Naive thymus-derived CD4-positive, alpha-beta T cell (primary cell): ENCODE data around the gene FAM120B. TPM values are rescaled to one million over a fixed set of nuclear protein-coding genes. Genes with fewer than 3 reads are reported as not detected.
A peak's percentile ranks its signal among the peaks of the same experiment; 100 is the strongest.

ENCODE experiments used
- ATAC-seq: fragments of 150-1000 bp; cut with Tn5 transposase; 2 replicates; pipeline ENCODE4 v1.10.0; 2021; ENCODE audit warnings: mild to moderate bottlenecking, moderate library complexity
- CTCF ChIA-PET: fragments of 350-600 bp; sonication (Branson Sonifier 250); formaldehyde crosslinking; loops from one replicate; lab custom pipeline; 2021; ENCODE audit warnings: antibody characterized with exemption; lab: Charles Lee
- POLR2A ChIA-PET: fragments of 350-600 bp; sonication (Branson Sonifier 250); formaldehyde crosslinking; loops from one replicate; lab custom pipeline; 2021; ENCODE audit warnings: antibody characterized with exemption, inconsistent platforms; lab: Charles Lee
- DNase-seq, 9 donors: peaks; one replicate each; pipeline versions ENCODE4 v3.0.0 to v3.0.0-alpha.2; 2020 to 2022; ENCODE audit warnings: mixed read lengths in 1 of 9
- H3K27ac ChIP-seq: one replicate; pipeline ENCODE4 v1.7.0; 2013; ENCODE audit warnings: mild to moderate bottlenecking, low read depth, low read length, moderate library complexity
- H3K27me3 ChIP-seq, 2 donors: one replicate each; pipeline ENCODE4 v1.7.0; 2013; ENCODE audit warnings: low read length in 2 of 2, mild to moderate bottlenecking in 2 of 2, moderate library complexity in 2 of 2; ENCODE audit not compliant: control insufficient read depth in 2 of 2, insufficient read depth in 2 of 2
- H3K36me3 ChIP-seq, 3 experiments: 1 replicate in 2 of 3; 2 replicates in 1 of 3; pipeline ENCODE4 v1.7.0; 2013; ENCODE audit warnings: low read length in 3 of 3, mild to moderate bottlenecking in 3 of 3, moderate library complexity in 1 of 3; ENCODE audit not compliant: insufficient read depth in 3 of 3, control insufficient read depth in 2 of 3
- H3K4me1 ChIP-seq, 2 donors: one replicate each; pipeline ENCODE4 v1.7.0; 2013; ENCODE audit warnings: low read length in 2 of 2, mild to moderate bottlenecking in 2 of 2, moderate library complexity in 1 of 2; ENCODE audit not compliant: control insufficient read depth in 2 of 2, insufficient read depth in 2 of 2
- H3K4me3 ChIP-seq: 2 replicates; pipeline ENCODE4 v1.7.0; 2013; ENCODE audit warnings: mild to moderate bottlenecking, low read length
- H3K9me3 ChIP-seq, 3 experiments: 1 replicate in 2 of 3; 2 replicates in 1 of 3; pipeline ENCODE4 v1.7.0; 2013; ENCODE audit warnings: low read length in 3 of 3; ENCODE audit not compliant: control insufficient read depth in 2 of 3
- H3K27ac Mint-ChIP-seq, 9 donors: one replicate each; pipeline ENCODE4 v1.8.0; 2020 to 2022; ENCODE audit warnings: mixed read lengths in 9 of 9, mild to moderate bottlenecking in 8 of 9, moderate library complexity in 5 of 9, inconsistent platforms in 2 of 9
- H3K27me3 Mint-ChIP-seq, 5 donors: one replicate each; pipeline ENCODE4 v1.8.0; 2021 to 2022; ENCODE audit warnings: mixed read lengths in 5 of 5, mild to moderate bottlenecking in 1 of 5
- H3K36me3 Mint-ChIP-seq, 5 donors: one replicate each; pipeline ENCODE4 v1.8.0; 2020 to 2022; ENCODE audit warnings: mixed read lengths in 5 of 5, mild to moderate bottlenecking in 3 of 5, inconsistent platforms in 1 of 5
- H3K4me1 Mint-ChIP-seq, 7 donors: one replicate each; pipeline ENCODE4 v1.8.0; 2020 to 2022; ENCODE audit warnings: mixed read lengths in 7 of 7, mild to moderate bottlenecking in 3 of 7, inconsistent platforms in 1 of 7
- H3K4me3 Mint-ChIP-seq, 10 donors: one replicate each; pipeline ENCODE4 v1.8.0; 2020 to 2022; ENCODE audit warnings: mild to moderate bottlenecking in 10 of 10, mixed read lengths in 10 of 10, moderate library complexity in 6 of 10, inconsistent platforms in 2 of 10
- H3K9me3 Mint-ChIP-seq, 11 donors: one replicate each; pipeline ENCODE4 v1.8.0; 2020 to 2022; ENCODE audit warnings: mixed read lengths in 11 of 11, mild to moderate bottlenecking in 4 of 11, inconsistent platforms in 1 of 11, moderate library complexity in 1 of 11
- intact Hi-C, 2 donors: fragments of 100-400 bp; cut with micrococcal nuclease; formaldehyde crosslinking; loops; one replicate each; pipeline ENCODE4 v1.15.1; 2023
- polyA plus RNA-seq, 2 donors: library from polyadenylated mRNA; unstranded; fragments of 300-500 nt; fragmentation: Illumina TruSeq; gene quantifications; one replicate each; pipeline ENCODE4 v1.2.3, GENCODE V29; 2021
- total RNA-seq, 6 experiments: library from RNA in 5 of 6; stranded (reverse) in 5 of 6; gene quantifications; 1 replicate in 5 of 6; 2 replicates in 1 of 6; pipeline ENCODE4 v1.2.3 and lab custom pipeline; 2021 to 2026

The FAM120B gene
- total and polyA plus RNA-seq, 7 experiments from 2014 or later, result 27.2 to 53.4 (median 35.5) TPM

DNA sequence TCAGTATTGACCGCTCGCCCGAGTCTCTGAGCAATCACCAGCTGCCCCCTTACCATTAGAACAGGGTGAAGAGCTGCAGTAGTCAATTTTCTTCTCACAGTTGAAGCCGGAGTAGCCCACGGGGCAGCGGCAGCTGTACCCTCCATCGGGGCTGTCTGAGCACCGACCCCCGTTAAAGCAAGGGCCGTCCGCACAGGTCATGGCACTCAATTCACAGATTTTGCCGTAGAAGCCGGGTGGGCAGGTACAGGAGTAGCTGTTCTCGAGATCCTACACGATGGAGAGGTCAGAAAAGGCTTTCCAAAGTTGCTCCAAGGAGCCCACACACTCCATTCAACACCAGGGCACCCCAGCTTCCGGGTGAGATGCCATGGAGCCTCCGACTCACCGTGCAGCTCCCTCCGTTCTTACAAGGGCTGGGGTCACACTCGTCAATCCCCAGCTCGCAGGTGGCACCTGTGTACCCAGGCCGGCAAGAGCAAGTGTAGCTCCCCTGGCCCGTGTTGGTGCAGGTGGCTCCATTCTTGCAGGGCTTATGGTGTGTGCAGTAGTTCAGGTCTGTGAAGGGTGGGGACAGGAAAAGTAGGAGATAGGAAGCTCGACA is 21.6 kb upstream of the FAM120B start:
- peaks cover 0 to 2% (median 0%) of the 10 kb centered on the region in 11 donors for H3K9me3 Mint-ChIP-seq
- H3K4me3 Mint-ChIP-seq, result no peak overlapping the region
- no peaks in the 10 kb centered on the region for H3K9me3 ChIP-seq
- ChIA-PET CTCF (no interaction called here), POLR2A (no interaction called here)
- intact Hi-C loops, result no loop called here
- H3K4me1 ChIP-seq, result peaks cover 10 to 13% of the 10 kb centered on the region in 2 donors
- H3K27ac ChIP-seq, result no peak overlapping the region
- DNase-seq (no peak), ATAC-seq (no peak)
- peaks cover 9 to 30% (median 13%) of the 10 kb centered on the region in 7 donors for H3K4me1 Mint-ChIP-seq
- H3K27me3 Mint-ChIP-seq, result peaks cover 0 to 52% (median 8%) of the 10 kb centered on the region in 5 donors
- H3K4me3 ChIP-seq, result no peak overlapping the region
- H3K36me3 Mint-ChIP-seq, result peaks cover 0 to 8% (median 2%) of the 10 kb centered on the region in 5 donors
- H3K27ac Mint-ChIP-seq, result no peak overlapping the region
- peaks cover 0 to 6% of the 10 kb centered on the region in 2 donors for H3K27me3 ChIP-seq
- H3K36me3 ChIP-seq, result peaks cover 0 to 8% (median 0%) of the 10 kb centered on the region in 3 experiments

DNA sequence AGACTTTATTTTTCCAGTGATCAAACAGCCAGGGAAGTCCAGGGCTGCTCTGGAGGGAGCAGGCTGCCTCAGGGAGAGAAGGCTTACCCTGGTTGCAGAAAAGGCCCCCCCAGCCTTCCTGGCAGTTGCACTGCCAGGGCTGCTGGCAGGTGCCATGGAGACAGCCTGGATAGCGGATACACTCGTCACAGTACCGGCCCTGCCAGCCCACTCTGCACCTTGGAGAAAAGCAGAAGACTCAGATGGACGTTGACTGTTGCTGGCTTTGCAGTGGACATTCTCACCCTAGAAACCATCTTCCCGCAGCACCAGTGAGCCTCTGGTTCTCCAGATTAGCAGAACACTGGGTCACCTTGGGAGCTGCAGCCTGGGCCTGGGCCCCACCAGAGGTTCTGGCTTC is 21.1 kb upstream of the FAM120B start:
- Histone ChIP-seq H3K27me3 (peaks cover 0 to 6% of the 10 kb centered on the region in 2 donors), H3K27ac (no peak overlapping the region), H3K36me3 (peaks cover 0 to 11% (median 0%) of the 10 kb centered on the region in 3 experiments), H3K4me3 (no peak overlapping the region), H3K4me1 (peaks cover 7 to 13% of the 10 kb centered on the region in 2 donors), H3K9me3 (no peaks in the 10 kb centered on the region)
- Mint-ChIP-seq H3K27me3 (peaks cover 0 to 56% (median 6%) of the 10 kb centered on the region in 5 donors), H3K36me3 (peaks cover 0 to 8% (median 2%) of the 10 kb centered on the region in 5 donors), H3K27ac (no peak overlapping the region), H3K9me3 (peaks cover 0 to 2% (median 0%) of the 10 kb centered on the region in 11 donors), H3K4me3 (no peak overlapping the region), H3K4me1 (peaks cover 9 to 25% (median 16%) of the 10 kb centered on the region in 7 donors)
- POLR2A ChIA-PET, result no interaction called here
- DNase-seq (no peak), ATAC-seq (no peak)
- CTCF ChIA-PET, result no interaction called here
- intact Hi-C loops, result no loop called here

DNA sequence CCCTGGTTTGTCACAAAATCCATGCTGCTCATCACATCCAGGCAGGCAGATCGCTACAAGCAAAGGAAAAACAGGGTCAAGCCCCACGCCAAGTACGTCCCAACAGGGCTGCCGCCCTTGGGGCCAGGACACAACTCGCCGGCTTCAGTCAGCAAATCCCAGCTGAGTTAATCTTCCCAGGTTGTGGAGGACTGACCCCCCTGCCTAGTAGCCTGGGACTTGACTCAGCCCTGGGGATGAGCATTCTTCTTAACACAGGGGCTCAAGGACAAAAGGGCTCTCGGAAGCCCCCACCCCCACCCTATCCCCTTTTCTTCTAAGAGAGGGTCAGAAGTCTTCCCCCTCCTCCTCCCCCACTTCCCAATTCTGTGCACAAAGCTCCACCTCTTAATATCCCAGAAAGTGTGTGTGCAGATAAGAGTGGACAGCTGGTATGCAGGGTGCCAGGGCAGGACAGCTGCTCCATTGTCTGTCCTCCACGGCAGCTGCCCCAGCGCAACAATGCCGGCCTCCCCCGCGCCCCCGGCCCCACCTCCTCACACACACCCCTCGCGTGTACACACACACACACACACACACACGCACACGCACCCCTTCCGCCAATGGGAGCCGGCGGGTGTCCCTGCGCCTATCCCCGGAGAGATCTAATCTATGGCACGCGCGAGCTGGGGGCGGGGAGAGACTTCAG is 20.2 kb upstream of the FAM120B start:
- H3K4me3 ChIP-seq, result no peak overlapping the region
- peaks cover 0 to 11% (median 0%) of the 10 kb centered on the region in 3 experiments for H3K36me3 ChIP-seq
- ChIA-PET POLR2A (interaction anchor here (0.8 to 1.4 kb wide), 3 partner anchors 8 to 535 kb away, joined by 3 to 7 read pairs (median 4); no protein-coding TSS in a partner anchor), CTCF (no interaction called here)
- DNase-seq (no peak), ATAC-seq (no peak)
- Mint-ChIP-seq H3K4me1 (peaks cover 9 to 17% (median 16%) of the 10 kb centered on the region in 7 donors), H3K36me3 (peaks cover 0 to 8% (median 2%) of the 10 kb centered on the region in 5 donors), H3K9me3 (peaks cover 0 to 2% (median 0%) of the 10 kb centered on the region in 11 donors), H3K27me3 (peaks cover 0 to 59% (median 6%) of the 10 kb centered on the region in 5 donors), H3K27ac (peak overlapping the region in 2 of 9 donors; percentile 30 to 62), H3K4me3 (peak overlapping the region in 3 of 10 donors; percentile 23 to 59 (median 32))
- H3K27ac ChIP-seq, result no peak overlapping the region
- H3K4me1 ChIP-seq, result peaks cover 7 to 13% of the 10 kb centered on the region in 2 donors
- intact Hi-C loops, result no loop called here
- peaks cover 0 to 6% of the 10 kb centered on the region in 2 donors for H3K27me3 ChIP-seq
- no peaks in the 10 kb centered on the region for H3K9me3 ChIP-seq

DNA sequence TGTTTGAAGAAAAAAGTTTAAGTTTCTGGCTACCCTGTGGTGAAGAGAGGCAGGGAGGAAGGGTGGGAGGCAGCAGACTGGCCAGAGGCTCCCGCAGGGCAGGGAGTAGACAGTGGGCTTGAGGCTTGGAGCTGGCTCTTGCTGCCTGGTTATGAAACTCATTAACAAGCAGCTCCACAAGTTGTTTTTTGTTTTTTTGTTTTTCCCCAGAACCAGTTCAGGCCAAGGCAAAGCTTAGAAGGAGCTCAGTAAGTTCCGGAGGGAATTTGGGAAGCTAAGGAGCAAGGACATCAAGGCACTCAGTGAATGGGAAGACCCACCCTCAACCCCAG is 19.7 kb upstream of the FAM120B start:
- Histone ChIP-seq H3K27me3 (peaks cover 0 to 6% of the 10 kb centered on the region in 2 donors), H3K27ac (no peak overlapping the region), H3K4me3 (no peak overlapping the region), H3K4me1 (peaks cover 7 to 16% of the 10 kb centered on the region in 2 donors), H3K36me3 (peaks cover 0 to 11% (median 0%) of the 10 kb centered on the region in 3 experiments), H3K9me3 (no peaks in the 10 kb centered on the region)
- ChIA-PET CTCF (no interaction called here), POLR2A (interaction anchor here (0.8 to 1.4 kb wide), 3 partner anchors 9 to 535 kb away, joined by 3 to 7 read pairs (median 4); no protein-coding TSS in a partner anchor)
- Mint-ChIP-seq H3K9me3 (peaks cover 0 to 2% (median 0%) of the 10 kb centered on the region in 11 donors), H3K36me3 (peaks cover 0 to 8% (median 3%) of the 10 kb centered on the region in 5 donors), H3K4me3 (peak overlapping the region in 5 of 10 donors; percentile 10 to 59 (median 23)), H3K27me3 (peaks cover 0 to 63% (median 9%) of the 10 kb centered on the region in 5 donors), H3K27ac (peak overlapping the region in 1 of 9 donors; percentile 62), H3K4me1 (peaks cover 11 to 21% (median 19%) of the 10 kb centered on the region in 7 donors)
- intact Hi-C loops, result no loop called here
- ATAC-seq (no peak), DNase-seq (no peak)

DNA sequence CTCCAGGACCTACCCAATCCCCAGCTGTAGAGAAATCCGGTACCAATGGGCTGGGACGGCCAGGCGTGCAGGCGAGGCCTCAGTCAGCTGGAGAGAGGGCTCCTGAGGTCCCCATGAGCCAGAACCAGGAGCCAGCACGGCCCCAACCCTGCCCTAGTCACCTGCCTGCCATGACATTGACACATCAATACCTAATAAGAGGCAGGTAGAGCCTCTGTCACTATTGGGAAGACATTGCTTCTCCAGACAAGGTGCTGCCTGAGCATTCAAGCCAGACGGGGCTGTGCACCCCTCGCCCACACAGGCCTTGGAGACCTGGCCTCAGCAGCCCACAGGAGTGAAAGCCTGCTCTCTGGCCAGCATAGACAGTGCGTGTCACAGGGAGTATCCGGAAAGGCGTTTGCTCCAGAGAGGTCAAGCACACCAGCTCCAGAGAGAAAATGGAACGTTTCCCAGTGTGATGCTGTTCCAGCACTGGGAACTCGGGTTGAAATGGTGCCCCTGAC is 19.1 kb upstream of the FAM120B start:
- intact Hi-C loops, result no loop called here
- Histone ChIP-seq H3K36me3 (peaks cover 0 to 11% (median 0%) of the 10 kb centered on the region in 3 experiments), H3K27ac (no peak overlapping the region), H3K4me3 (no peak overlapping the region), H3K9me3 (no peaks in the 10 kb centered on the region), H3K27me3 (peaks cover 3 to 6% of the 10 kb centered on the region in 2 donors), H3K4me1 (peaks cover 12 to 21% of the 10 kb centered on the region in 2 donors)
- H3K4me1 Mint-ChIP-seq, result peaks cover 16 to 26% (median 24%) of the 10 kb centered on the region in 7 donors
- ChIA-PET CTCF (no interaction called here), POLR2A (interaction anchor here (1.0 to 1.4 kb wide), 2 partner anchors 9 to 15 kb away, joined by 3 to 7 read pairs; no protein-coding TSS in a partner anchor)
- no peak for ATAC-seq
- DNase-seq, result no peak
- H3K36me3 Mint-ChIP-seq, result peaks cover 0 to 8% (median 3%) of the 10 kb centered on the region in 5 donors
- H3K4me3 Mint-ChIP-seq, result peak overlapping the region in 6 of 10 donors; percentile 1 to 94 (median 42)
- no peak overlapping the region for H3K27ac Mint-ChIP-seq
- H3K9me3 Mint-ChIP-seq, result peaks cover 0 to 2% (median 0%) of the 10 kb centered on the region in 11 donors
- peaks cover 0 to 68% (median 14%) of the 10 kb centered on the region in 5 donors for H3K27me3 Mint-ChIP-seq

- H3K27me3 Mint-ChIP-seq, result peaks cover 0 to 75% (median 21%) of the 10 kb centered on the region in 5 donors
- peaks cover 0 to 2% (median 0%) of the 10 kb centered on the region in 11 donors for H3K9me3 Mint-ChIP-seq
- H3K4me1 Mint-ChIP-seq, result peaks cover 20 to 33% (median 30%) of the 10 kb centered on the region in 7 donors
- peaks cover 7 to 10% of the 10 kb centered on the region in 2 donors for H3K27me3 ChIP-seq
- no peak overlapping the region for H3K4me3 ChIP-seq
- DNase-seq (no peak), ATAC-seq (no peak)
- no peak overlapping the region for H3K27ac ChIP-seq
- H3K4me1 ChIP-seq, result peaks cover 19 to 24% of the 10 kb centered on the region in 2 donors
- CTCF ChIA-PET, result no interaction called here
- intact Hi-C loops, result no loop called here
- H3K27ac Mint-ChIP-seq, result peak overlapping the region in 4 of 9 donors; percentile 74 to 87 (median 83)
- no peaks in the 10 kb centered on the region for H3K9me3 ChIP-seq
- POLR2A ChIA-PET, result interaction anchor here (1.0 to 1.4 kb wide), 3 partner anchors 9 to 264 kb away, joined by 3 to 7 read pairs (median 4); no protein-coding TSS in a partner anchor
- peaks cover 0 to 11% (median 0%) of the 10 kb centered on the region in 3 experiments for H3K36me3 ChIP-seq
- peak overlapping the region; percentile 85 to 99 (median 94) for H3K4me3 Mint-ChIP-seq
- peaks cover 0 to 7% (median 3%) of the 10 kb centered on the region in 5 donors for H3K36me3 Mint-ChIP-seq
Observed at GRCh38 chr6:170288091-170288631, 18.4 kb upstream of the FAM120B start.
